HL-60 (cell line): ENCODE data around the gene CSMD2.

Experiments used
- DNase-seq, 2 experiments: peaks; one replicate each; pipeline ENCODE4 v3.0.0-alpha.2; 2010 to 2020; ENCODE audit warnings: low read depth in 1 of 2, low spot score in 1 of 2
- H3K27ac ChIP-seq: fragments of 250-450 bp; sonication (Bioruptor Pico); replicated peaks from 2 replicates; pipeline ENCODE4 v1.5.1; 2020; ENCODE audit warnings: mild to moderate bottlenecking, moderate library complexity
- H3K27me3 ChIP-seq: fragments of 250-450 bp; sonication (Bioruptor Pico); 2 replicates; pipeline ENCODE4 v1.5.1; 2021; ENCODE audit warnings: mild to moderate bottlenecking, moderate library complexity; ENCODE audit not compliant: insufficient read depth, poor library complexity, severe bottlenecking
- H3K4me3 ChIP-seq: replicated peaks from 2 replicates; pipeline ENCODE4 v1.5.1; 2011; ENCODE audit warnings: mild to moderate bottlenecking, control low read depth, low read length; ENCODE audit not compliant: insufficient read depth
- GABPA ChIP-seq: IDR thresholded peaks from 2 replicates; pipeline ENCODE4 v1.6.1; 2012; ENCODE audit warnings: low read depth
- POLR2AphosphoS5 ChIP-seq: IDR thresholded peaks from 2 replicates; pipeline ENCODE4 v1.6.1; 2012; ENCODE audit warnings: low read depth
- REST ChIP-seq: IDR thresholded peaks from 2 replicates; pipeline ENCODE4 v1.6.1; 2012; ENCODE audit warnings: low read depth; ENCODE audit not compliant: insufficient replicate concordance
- SPI1 ChIP-seq: IDR thresholded peaks from 2 replicates; pipeline ENCODE4 v1.6.1; 2012; ENCODE audit warnings: low read depth, mild to moderate bottlenecking, borderline replicate concordance
- TF ChIP-seq, protein P1 (sequence below): IDR thresholded peaks from one replicate; pipeline ENCODE4 v1.5.1; 2011; ENCODE audit warnings: low read length, control low read depth, inconsistent platforms; ENCODE audit not compliant: insufficient read depth

CSMD2 gene

GRCh38 chr1:34156739-34157138 lies 8.3 kb downstream of the CSMD2 start:
- Histone ChIP-seq H3K4me3 (no peak overlapping the region), H3K27ac (no peak overlapping the region), H3K27me3 (peaks cover 5% of the 10 kb centered on the region)
- no peak for TF ChIP-seq POLR2AphosphoS5
- no peak for TF ChIP-seq REST
- no peak for TF ChIP-seq GABPA
- no peak for TF ChIP-seq SPI1
- TF ChIP-seq, protein P1, sequence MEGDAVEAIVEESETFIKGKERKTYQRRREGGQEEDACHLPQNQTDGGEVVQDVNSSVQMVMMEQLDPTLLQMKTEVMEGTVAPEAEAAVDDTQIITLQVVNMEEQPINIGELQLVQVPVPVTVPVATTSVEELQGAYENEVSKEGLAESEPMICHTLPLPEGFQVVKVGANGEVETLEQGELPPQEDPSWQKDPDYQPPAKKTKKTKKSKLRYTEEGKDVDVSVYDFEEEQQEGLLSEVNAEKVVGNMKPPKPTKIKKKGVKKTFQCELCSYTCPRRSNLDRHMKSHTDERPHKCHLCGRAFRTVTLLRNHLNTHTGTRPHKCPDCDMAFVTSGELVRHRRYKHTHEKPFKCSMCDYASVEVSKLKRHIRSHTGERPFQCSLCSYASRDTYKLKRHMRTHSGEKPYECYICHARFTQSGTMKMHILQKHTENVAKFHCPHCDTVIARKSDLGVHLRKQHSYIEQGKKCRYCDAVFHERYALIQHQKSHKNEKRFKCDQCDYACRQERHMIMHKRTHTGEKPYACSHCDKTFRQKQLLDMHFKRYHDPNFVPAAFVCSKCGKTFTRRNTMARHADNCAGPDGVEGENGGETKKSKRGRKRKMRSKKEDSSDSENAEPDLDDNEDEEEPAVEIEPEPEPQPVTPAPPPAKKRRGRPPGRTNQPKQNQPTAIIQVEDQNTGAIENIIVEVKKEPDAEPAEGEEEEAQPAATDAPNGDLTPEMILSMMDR = no peak
- DNase-seq = no peak

DNA sequence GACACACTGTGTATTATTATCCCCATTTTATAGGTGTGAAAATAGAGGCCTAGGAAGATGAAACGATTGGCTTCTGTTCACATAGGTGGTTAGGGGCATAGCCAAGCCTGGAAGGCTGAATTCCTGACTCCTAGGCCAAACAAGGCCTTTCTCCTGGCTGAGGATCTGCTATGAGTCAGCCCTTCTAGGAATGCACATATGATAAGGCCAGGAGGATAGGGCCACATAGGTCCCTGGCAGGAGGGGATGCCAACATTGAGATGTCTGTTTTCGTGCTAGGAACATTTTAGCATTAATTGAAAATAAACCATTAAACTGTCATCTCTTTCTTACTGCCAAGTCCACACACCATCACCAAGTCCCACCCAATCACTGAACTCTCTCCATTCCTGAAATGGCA lies 9.2 kb downstream of the CSMD2 start:
- H3K4me3 ChIP-seq = no peak overlapping the region
- no peak overlapping the region for H3K27ac ChIP-seq
- TF ChIP-seq GABPA (no peak), POLR2AphosphoS5 (no peak), REST (no peak), SPI1 (no peak)
- TF ChIP-seq, protein P1 = no peak
- no peak for DNase-seq
- H3K27me3 ChIP-seq = peaks cover 2% of the 10 kb centered on the region

- no peak overlapping the region for H3K27ac ChIP-seq
- no peaks in the 10 kb centered on the region for H3K27me3 ChIP-seq
- TF ChIP-seq REST (no peak), POLR2AphosphoS5 (no peak), SPI1 (no peak)
- TF ChIP-seq, protein P1 = no peak
- H3K4me3 ChIP-seq = no peak overlapping the region
- no peak for DNase-seq
Measured at GRCh38 chr1:34153246-34153645, 11.8 kb downstream of the CSMD2 start.
